ENCODE data around the gene CCDC15.

- TF ChIP-seq CTCF (IDR thresholded peaks at IDR 0.05), result no peak
- no peak for TF ChIP-seq POLR2A (IDR thresholded peaks at IDR 0.05)
Observed at GRCh38 chr11:124919898-124920297, 34.1 kb upstream of the CCDC15 start.
